Esophagus squamous epithelium (tissue), 5 donors: ENCODE measurements around the gene FBXO24. TPM values are rescaled to one million over a fixed set of nuclear protein-coding genes. Genes with fewer than 3 reads are reported as not detected.

ENCODE experiments used
- DNase-seq: peaks from one replicate; lab custom pipeline; 2025; lab: John Stamatoyannopoulos, UW
- H3K27ac ChIP-seq, 4 donors: fragments of 200-600 bp; sonication (generic); one replicate each; pipeline ENCODE4 v1.5.1; 2016 to 2019; ENCODE audit warnings: mild to moderate bottlenecking in 1 of 4
- H3K27me3 ChIP-seq, 4 donors: fragments of 200-600 bp; sonication (generic); 1 replicate in 3 of 4; 2 replicates in 1 of 4; pipeline versions ENCODE4 v1.5.1 to v1.6.0; 2017 to 2021; ENCODE audit warnings: antibody characterized with exemption in 1 of 4
- H3K36me3 ChIP-seq, 3 donors: fragments of 200-600 bp; sonication (generic); one replicate each; pipeline ENCODE4 v1.5.1; 2016 to 2019
- H3K4me1 ChIP-seq, 3 donors: fragments of 200-600 bp; sonication (generic); one replicate each; pipeline ENCODE4 v1.5.1; 2017 to 2019
- H3K4me3 ChIP-seq, 4 donors: fragments of 200-600 bp; sonication (generic); 1 replicate in 3 of 4; 2 replicates in 1 of 4; pipeline ENCODE4 v1.5.1; 2016 to 2019; ENCODE audit warnings: mild to moderate bottlenecking in 2 of 4, moderate library complexity in 1 of 4
- H3K9me3 ChIP-seq, 3 donors: fragments of 200-600 bp; sonication (generic); one replicate each; pipeline ENCODE4 v1.5.1; 2016 to 2019
- CTCF ChIP-seq, 6 experiments: fragments of 450-650 bp in 4 of 6; fragments of 200-600 bp in 2 of 6; sonication (generic) in 2 of 6; IDR thresholded peaks; one replicate each; pipeline ENCODE4 v1.5.1; 2016 to 2019; ENCODE audit warnings: antibody characterized with exemption in 6 of 6, mild to moderate bottlenecking in 4 of 6, moderate library complexity in 4 of 6
- POLR2A ChIP-seq, 4 donors: fragments of 450-650 bp; IDR thresholded peaks; one replicate each; pipeline ENCODE4 v1.6.1; 2017; ENCODE audit warnings: antibody characterized with exemption in 4 of 4, mild to moderate bottlenecking in 4 of 4, moderate library complexity in 3 of 4
- WGBS, 2 donors: methylation state at CpG; one replicate each; pipeline ENCODE4 v1.1.5; 2018; 5-methylcytosine and 5-hydroxymethylcytosine counted together
- intact Hi-C: fragments of 100-400 bp; cut with DNase I; formaldehyde crosslinking; loops from one replicate; pipeline ENCODE4 v1.15.0; 2022
- total RNA-seq, 4 donors: library from RNA; depleted of rRNA; stranded (reverse); fragments of >200 nt; gene quantifications; one replicate each; pipeline ENCODE4 v1.1.0, GENCODE V29; 2016
- donor health status: DM: yes; HTN: yes; CAD: no.

FBXO24 gene
- total RNA-seq, 4 donors from 2014 or later, result 0.19 to 1.6 (median 0.29) TPM; not detected in 1

GRCh38 chr7:100565133-100565571 lies 21.0 kb upstream of the FBXO24 start:
- DNase-seq, result no peak
- H3K27ac ChIP-seq, result no peak overlapping the region
- peaks cover 11 to 55% (median 15%) of the 10 kb centered on the region in 3 donors for H3K4me1 ChIP-seq
- H3K36me3 ChIP-seq, result peaks cover 4 to 53% (median 15%) of the 10 kb centered on the region in 3 donors
- H3K4me3 ChIP-seq, result no peak overlapping the region
- H3K9me3 ChIP-seq, result no peaks in the 10 kb centered on the region
- WGBS, 2 donors, result 84 to 91% methylated on average over 5 of the region's 11 CpGs
- intact Hi-C loops, result no loop called here
- TF ChIP-seq POLR2A (IDR thresholded peaks at IDR 0.05), result no peak
- no peak for TF ChIP-seq CTCF (IDR thresholded peaks at IDR 0.05)
- H3K27me3 ChIP-seq, result peaks cover 0 to 4% (median 0%) of the 10 kb centered on the region in 4 donors

GRCh38 chr7:100566018-100566531 lies 20.1 kb upstream of the FBXO24 start:
- no peak overlapping the region for H3K27ac ChIP-seq
- H3K4me1 ChIP-seq, result peaks cover 12 to 55% (median 24%) of the 10 kb centered on the region in 3 donors
- peaks cover 4 to 53% (median 15%) of the 10 kb centered on the region in 3 donors for H3K36me3 ChIP-seq
- no peak overlapping the region for H3K4me3 ChIP-seq
- no peaks in the 10 kb centered on the region for H3K9me3 ChIP-seq
- intact Hi-C loops, result no loop called here
- WGBS, 2 donors, result 78 to 84% methylated on average over 4 to 6 of the region's 6 CpGs
- H3K27me3 ChIP-seq, result peaks cover 0 to 13% (median 0%) of the 10 kb centered on the region in 4 donors
- TF ChIP-seq CTCF (IDR thresholded peaks at IDR 0.05) (no peak), POLR2A (IDR thresholded peaks at IDR 0.05) (no peak)
- no peak for DNase-seq

GRCh38 chr7:100567031-100567730 lies 18.9 kb upstream of the FBXO24 start:
- DNase-seq, result no peak
- Histone ChIP-seq H3K27ac (peak overlapping the region in 1 of 4 donors; percentile 44), H3K36me3 (peaks cover 4 to 43% (median 11%) of the 10 kb centered on the region in 3 donors), H3K4me3 (no peak overlapping the region), H3K9me3 (no peaks in the 10 kb centered on the region), H3K4me1 (peaks cover 12 to 58% (median 24%) of the 10 kb centered on the region in 3 donors), H3K27me3 (peaks cover 0 to 17% (median 0%) of the 10 kb centered on the region in 4 donors)
- intact Hi-C loops, result no loop called here
- TF ChIP-seq POLR2A (IDR thresholded peaks at IDR 0.05), result no peak
- TF ChIP-seq CTCF (IDR thresholded peaks at IDR 0.05), result no peak
- 48 to 77% methylated on average over 3 to 5 of the region's 12 CpGs for WGBS, 2 donors

- no peak for TF ChIP-seq CTCF (IDR thresholded peaks at IDR 0.05)
- no peak for TF ChIP-seq POLR2A (IDR thresholded peaks at IDR 0.05)
- Histone ChIP-seq H3K9me3 (no peaks in the 10 kb centered on the region), H3K27me3 (peaks cover 0 to 17% (median 0%) of the 10 kb centered on the region in 4 donors), H3K36me3 (peaks cover 4 to 37% (median 5%) of the 10 kb centered on the region in 3 donors), H3K27ac (peak overlapping the region in 1 of 4 donors; percentile 44), H3K4me3 (no peak overlapping the region), H3K4me1 (peaks cover 12 to 58% (median 24%) of the 10 kb centered on the region in 3 donors)
- intact Hi-C loops, result no loop called here
- DNase-seq, result no peak
- WGBS, 2 donors, result 43 to 100% methylated on average over 1 to 3 of the region's 3 CpGs
Measured at GRCh38 chr7:100567751-100568175, 18.4 kb upstream of the FBXO24 start.
